ENCODE results near the gene FCN3. TPM values are rescaled to one million over a fixed set of nuclear protein-coding genes. Genes with fewer than 3 reads are reported as not detected.

FCN3 gene
- total and polyA plus RNA-seq, 9 of the 15 experiments (the other 6 are each of a cell fraction or from before 2014, with no cell fraction given), result 0.49 TPM; not detected in 8

DNA sequence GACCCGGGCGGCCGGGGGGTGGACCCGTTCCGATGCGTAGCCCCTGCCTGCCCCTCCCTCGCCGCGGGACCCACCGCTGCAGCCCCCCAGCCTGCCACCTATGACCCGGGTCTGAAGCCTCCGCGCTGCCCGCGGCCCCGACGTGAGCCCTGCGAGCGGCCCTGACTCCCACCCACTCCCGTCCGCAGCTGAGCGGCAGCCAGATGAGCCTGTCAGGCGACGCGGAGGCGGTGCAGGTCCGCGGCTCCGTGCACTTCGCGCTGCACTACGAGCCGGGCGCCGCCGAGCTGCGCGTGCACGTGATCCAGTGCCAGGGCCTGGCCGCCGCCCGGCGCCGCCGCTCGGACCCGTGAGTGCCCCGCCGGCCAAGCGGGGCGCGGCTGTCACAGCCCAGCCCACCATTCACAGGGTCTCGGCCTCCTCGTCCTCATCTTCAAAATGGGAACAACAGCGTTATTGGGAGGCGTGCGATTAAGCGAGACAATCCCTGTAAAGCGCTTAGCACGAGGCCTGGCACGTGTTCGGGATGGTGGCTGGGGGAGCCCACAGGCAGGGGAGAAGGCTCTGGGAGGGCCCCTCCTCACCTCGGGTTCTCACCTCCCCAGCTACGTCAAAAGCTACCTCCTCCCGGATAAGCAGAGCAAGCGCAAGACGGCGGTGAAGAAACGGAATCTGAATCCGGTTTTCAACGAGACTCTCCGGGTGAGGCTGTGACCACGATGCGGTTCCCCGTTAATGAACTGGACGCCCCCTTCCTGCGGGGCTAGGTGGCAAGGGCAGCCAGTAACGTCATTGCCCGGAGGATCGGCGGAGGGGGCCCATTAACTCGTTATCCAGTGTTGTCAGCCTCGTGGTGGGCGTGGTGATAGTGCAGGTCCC lies 24.6 kb downstream of the FCN3 start:
- H3K27ac ChIP-seq (ENCODE audit: extremely low read depth, low read depth, low read length), result no peak overlapping the region
- H3K36me3 ChIP-seq (ENCODE audit: control insufficient read depth, insufficient read depth, low read length), result no peaks in the 10 kb centered on the region
- H4K20me1 ChIP-seq (replicated peaks; ENCODE audit: control insufficient read depth, insufficient read depth, low read length), result no peaks in the 10 kb centered on the region
- ChIA-PET POLR2A (interaction anchor here (0.9 to 4.4 kb wide), 9 partner anchors 8 to 23 kb away, joined by 3 to 19 read pairs (median 8); partner anchors contain the start of genes MAP3K6 and SYTL1), CTCF (ENCODE audit: low intra/inter-chr PET ratio) (no interaction called here)
- peak overlapping the region; percentile 96 for H2AFZ ChIP-seq (ENCODE audit: low read depth, low read length)
- ATAC-seq, result peak; percentile 10
- H3K9me3 ChIP-seq (replicated peaks; ENCODE audit: control insufficient read depth, insufficient read depth, low read depth, low read length), result no peaks in the 10 kb centered on the region
- no peaks in the 10 kb centered on the region for H3K79me2 ChIP-seq (ENCODE audit: control insufficient read depth, insufficient read depth, low read length)
- H3K4me3 ChIP-seq, result no peak overlapping the region
- no peak for DNase-seq (ENCODE audit: extremely low read depth in 1 of 4, low spot score in 3 of 4)
- no peaks in the 10 kb centered on the region for H3K9me1 ChIP-seq (ENCODE audit: control insufficient read depth, insufficient read depth, low read length)
- peaks cover 15 to 52% of the 10 kb centered on the region in 2 experiments; a peak in 4 of 5 replicates for H3K4me1 ChIP-seq (replicated peaks in 1 of 2; ENCODE audit: control insufficient read depth in 2 of 2, insufficient read depth in 2 of 2, low read length in 2 of 2)
- WGBS (ENCODE audit: insufficient coverage, low coverage, missing lambda C conversion rate), result 82% methylated on average over 47 of the region's 84 CpGs
- intact Hi-C loops (cut with micrococcal nuclease) (no loop called here), in situ Hi-C loops (cut with MboI) (no loop called here)
- FAIRE-seq, result peak; percentile 6
- peak overlapping the region; percentile 61; the same call in 1 of the 2 replicates for H3K4me2 ChIP-seq (ENCODE audit: insufficient read depth, low read length)
- peak overlapping the region in 1 of 2 experiments; percentile 90; a peak in 2 of 4 replicates for H3K9ac ChIP-seq (ENCODE audit: insufficient read depth in 1 of 2, low read depth in 2 of 2, low read length in 2 of 2)
- BruUV-seq (replicated peaks), result no TSS peak
- no peaks in the 10 kb centered on the region for H3K27me3 ChIP-seq (ENCODE audit: control insufficient read depth in 2 of 2, insufficient read depth in 2 of 2, low read length in 2 of 2)
- TF ChIP-seq ZBTB2 (IDR thresholded peaks at IDR 0.05), result 0 out of 2 replicates have a peak, but pooled peaks have one; percentile 9
- peak; percentile 13; the same call in 1 of the 2 replicates for TF ChIP-seq RBFOX2 (IDR thresholded peaks at IDR 0.05; ENCODE audit: low read depth, low read length)
- TF ChIP-seq CCNT2 (IDR thresholded peaks at IDR 0.05; ENCODE audit: borderline replicate concordance, extremely low read depth, insufficient read length, low read depth, low read length), result peak; percentile 1
- TF ChIP-seq THRAP3 (IDR thresholded peaks at IDR 0.05; ENCODE audit: borderline replicate concordance), result 0 out of 2 replicates have a peak, but pooled peaks have one; percentile 13
- TF ChIP-seq, protein P1, sequence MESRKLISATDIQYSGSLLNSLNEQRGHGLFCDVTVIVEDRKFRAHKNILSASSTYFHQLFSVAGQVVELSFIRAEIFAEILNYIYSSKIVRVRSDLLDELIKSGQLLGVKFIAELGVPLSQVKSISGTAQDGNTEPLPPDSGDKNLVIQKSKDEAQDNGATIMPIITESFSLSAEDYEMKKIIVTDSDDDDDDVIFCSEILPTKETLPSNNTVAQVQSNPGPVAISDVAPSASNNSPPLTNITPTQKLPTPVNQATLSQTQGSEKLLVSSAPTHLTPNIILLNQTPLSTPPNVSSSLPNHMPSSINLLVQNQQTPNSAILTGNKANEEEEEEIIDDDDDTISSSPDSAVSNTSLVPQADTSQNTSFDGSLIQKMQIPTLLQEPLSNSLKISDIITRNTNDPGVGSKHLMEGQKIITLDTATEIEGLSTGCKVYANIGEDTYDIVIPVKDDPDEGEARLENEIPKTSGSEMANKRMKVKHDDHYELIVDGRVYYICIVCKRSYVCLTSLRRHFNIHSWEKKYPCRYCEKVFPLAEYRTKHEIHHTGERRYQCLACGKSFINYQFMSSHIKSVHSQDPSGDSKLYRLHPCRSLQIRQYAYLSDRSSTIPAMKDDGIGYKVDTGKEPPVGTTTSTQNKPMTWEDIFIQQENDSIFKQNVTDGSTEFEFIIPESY (CRISPR knock-in tag; IDR thresholded peaks at IDR 0.05), result peak; percentile 75; the same call in 1 of the 2 replicates
- TF ChIP-seq, protein P2, sequence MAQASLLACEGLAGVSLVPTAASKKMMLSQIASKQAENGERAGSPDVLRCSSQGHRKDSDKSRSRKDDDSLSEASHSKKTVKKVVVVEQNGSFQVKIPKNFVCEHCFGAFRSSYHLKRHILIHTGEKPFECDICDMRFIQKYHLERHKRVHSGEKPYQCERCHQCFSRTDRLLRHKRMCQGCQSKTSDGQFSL (CRISPR knock-in tag; IDR thresholded peaks at IDR 0.05), result 0 out of 2 replicates have a peak, but pooled peaks have one; percentile 30
- TF ChIP-seq, protein P2 (tag; IDR thresholded peaks at IDR 0.05), result no peak
- TF ChIP-seq RCOR1 (IDR thresholded peaks at IDR 0.05; ENCODE audit: borderline replicate concordance in 1 of 2, low read depth in 2 of 2, low read length in 2 of 2), result no peak
- no peak for TF ChIP-seq NCOA4 (IDR thresholded peaks at IDR 0.05; ENCODE audit: partially characterized antibody)
- TF ChIP-seq PRPF4 (IDR thresholded peaks at IDR 0.05; ENCODE audit: insufficient read depth, low read depth, low read length, poor library complexity, severe bottlenecking), result peak; percentile 40
- TF ChIP-seq, protein P3, sequence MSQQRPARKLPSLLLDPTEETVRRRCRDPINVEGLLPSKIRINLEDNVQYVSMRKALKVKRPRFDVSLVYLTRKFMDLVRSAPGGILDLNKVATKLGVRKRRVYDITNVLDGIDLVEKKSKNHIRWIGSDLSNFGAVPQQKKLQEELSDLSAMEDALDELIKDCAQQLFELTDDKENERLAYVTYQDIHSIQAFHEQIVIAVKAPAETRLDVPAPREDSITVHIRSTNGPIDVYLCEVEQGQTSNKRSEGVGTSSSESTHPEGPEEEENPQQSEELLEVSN (IDR thresholded peaks at IDR 0.05; ENCODE audit: borderline replicate concordance in 1 of 2, extremely low read depth in 1 of 2, insufficient read depth in 1 of 2, insufficient read length in 1 of 2, low read depth in 1 of 2, low read length in 1 of 2, poor library complexity in 1 of 2, severe bottlenecking in 1 of 2), result peak in 1 of 2 experiments; percentile 4
- TF ChIP-seq POLR2G (IDR thresholded peaks at IDR 0.05; ENCODE audit: low read depth, low read length), result peak; percentile 15; the same call in 1 of the 2 replicates
- no peak for TF ChIP-seq ZSCAN29 (IDR thresholded peaks at IDR 0.05)
